Endothelial cell of umbilical vein (primary cell): ENCODE data around the gene MAT2A. TPM values are rescaled to one million over a fixed set of nuclear protein-coding genes. Genes with fewer than 3 reads are reported as not detected.

Experiments used
- BruUV-seq: library from RNA; stranded (reverse); fragments of 400-500 nt; replicated peaks from 2 replicates; lab custom pipeline; 2021; lab: Mats Ljungman, UMichigan
- CTCF ChIA-PET: fragments of 300-600, 350-600 bp; sonication (Branson Sonifier 250); formaldehyde crosslinking; loops from one replicate; lab custom pipeline; 2021; ENCODE audit warnings: antibody characterized with exemption, inconsistent platforms; lab: Charles Lee
- POLR2A ChIA-PET: fragments of 300-600, 350-600 bp; sonication (Branson Sonifier 250); formaldehyde crosslinking; loops from one replicate; lab custom pipeline; 2021; ENCODE audit warnings: antibody characterized with exemption, inconsistent platforms; lab: Charles Lee
- DNase-seq: peaks from one replicate; pipeline ENCODE4 v3.0.0-alpha.2; 2011; ENCODE audit warnings: low read depth, low spot score
- FAIRE-seq: peaks from 2 replicates; lab custom pipeline; 2011; peaks lifted over from hg19 to GRCh38; lab: Jason Lieb, UNC
- H2AFZ ChIP-seq: 2 replicates; pipeline ENCODE4 v1.6.0; 2012; ENCODE audit warnings: low read depth, low read length, control low read depth, inconsistent platforms
- H3K27ac ChIP-seq: 2 replicates; pipeline ENCODE4 v1.5.1; 2011; ENCODE audit warnings: low read depth, mild to moderate bottlenecking, control low read depth, low read length, moderate library complexity; ENCODE audit not compliant: insufficient read depth
- H3K27me3 ChIP-seq, 2 experiments: 2 replicates each; pipeline versions ENCODE4 v1.6.0 to v1.6.1; 2011; ENCODE audit warnings: low read length in 2 of 2, mixed read lengths in 1 of 2; ENCODE audit not compliant: control insufficient read depth in 2 of 2, insufficient read depth in 2 of 2
- H3K36me3 ChIP-seq, 2 experiments: 2 replicates in 1 of 2; 3 replicates in 1 of 2; pipeline ENCODE4 v1.5.1; 2011; ENCODE audit warnings: low read length in 2 of 2, mild to moderate bottlenecking in 1 of 2, moderate library complexity in 1 of 2; ENCODE audit not compliant: control insufficient read depth in 2 of 2, insufficient read depth in 2 of 2; ENCODE audit errors: extremely low read depth in 1 of 2
- H3K4me1 ChIP-seq: 3 replicates; pipeline ENCODE4 v1.5.1; 2011; ENCODE audit warnings: mild to moderate bottlenecking, low read length; ENCODE audit not compliant: control insufficient read depth, insufficient read depth; ENCODE audit errors: extremely low read depth
- H3K4me2 ChIP-seq: 2 replicates; pipeline ENCODE4 v1.6.1; 2011; ENCODE audit warnings: low read length, control low read depth, mixed read lengths; ENCODE audit not compliant: insufficient read depth
- H3K4me3 ChIP-seq, 3 experiments: fragments of 200-600 bp in 1 of 3; sonication (generic), shearing (Covaris generic) in 1 of 3; replicated peaks in 1 of 3; 2 replicates each; pipeline ENCODE4 v1.5.1; 2011 to 2016; ENCODE audit warnings: control low read depth in 3 of 3, low read length in 3 of 3, mild to moderate bottlenecking in 2 of 3, inconsistent platforms in 1 of 3, low read depth in 1 of 3, moderate library complexity in 1 of 3; ENCODE audit not compliant: insufficient read depth in 1 of 3
- H3K79me2 ChIP-seq: 2 replicates; pipeline ENCODE4 v1.6.0; 2012; ENCODE audit warnings: low read length, inconsistent platforms; ENCODE audit not compliant: control insufficient read depth, insufficient read depth
- H3K9ac ChIP-seq: replicated peaks from 2 replicates; pipeline ENCODE3; 2011; ENCODE audit warnings: low read length, control low read depth; ENCODE audit not compliant: insufficient read depth; ENCODE audit errors: extremely low read depth
- H3K9me1 ChIP-seq: replicated peaks from 3 replicates; pipeline ENCODE4 v1.6.0; 2011; ENCODE audit warnings: mild to moderate bottlenecking, low read length; ENCODE audit not compliant: control insufficient read depth, insufficient read depth; ENCODE audit errors: extremely low read depth
- H3K9me3 ChIP-seq: replicated peaks from 2 replicates; pipeline ENCODE4 v1.5.1; 2012; ENCODE audit warnings: low read length, inconsistent platforms; ENCODE audit not compliant: control insufficient read depth, insufficient read depth
- H4K20me1 ChIP-seq: replicated peaks from 2 replicates; pipeline ENCODE3; 2011; ENCODE audit warnings: mild to moderate bottlenecking, low read length; ENCODE audit not compliant: control insufficient read depth, insufficient read depth; ENCODE audit errors: extremely low read depth
- EZH2 ChIP-seq: IDR thresholded peaks from 2 replicates; pipeline ENCODE4 v1.6.1; 2012; ENCODE audit warnings: borderline replicate concordance, low read depth, mild to moderate bottlenecking, moderate library complexity, low read length, inconsistent platforms; ENCODE audit not compliant: severe bottlenecking
- FOS ChIP-seq: IDR thresholded peaks from 2 replicates; pipeline ENCODE4 v1.6.1; 2011; ENCODE audit warnings: mild to moderate bottlenecking, low read length, moderate library complexity, borderline replicate concordance; ENCODE audit not compliant: insufficient read depth
- GATA2 ChIP-seq: IDR thresholded peaks from 2 replicates; pipeline ENCODE4 v1.7.0; 2011; ENCODE audit warnings: low read depth, mild to moderate bottlenecking, moderate library complexity, mixed read lengths, low read length; ENCODE audit not compliant: insufficient read length, insufficient read depth
- JUN ChIP-seq: IDR thresholded peaks from 2 replicates; pipeline ENCODE4 v1.6.1; 2011; ENCODE audit warnings: borderline replicate concordance, low read depth; ENCODE audit not compliant: insufficient read length, insufficient read depth
- MYC ChIP-seq: IDR thresholded peaks from one replicate; pipeline ENCODE4 v1.6.1; 2011; ENCODE audit warnings: mild to moderate bottlenecking, low read depth, low read length
- POLR2A ChIP-seq: IDR thresholded peaks from 2 replicates; pipeline ENCODE4 v1.6.1; 2012; ENCODE audit warnings: low read depth, mild to moderate bottlenecking, control low read depth, low read length
- POLR2AphosphoS5 ChIP-seq: IDR thresholded peaks from 2 replicates; pipeline ENCODE4 v1.6.1; 2012; ENCODE audit warnings: low read depth, mild to moderate bottlenecking, control low read depth, low read length, moderate library complexity; ENCODE audit not compliant: insufficient read depth
- dilution Hi-C: fragments of 300-500 bp; cut with MboI; formaldehyde crosslinking; loops from one replicate; pipeline ENCODE4 v1.15.0; 2019; ENCODE audit warnings: low sequenced_read_pairs; ENCODE audit not compliant: extremely low pct_ligation_motif_present
- intact Hi-C: fragments of 100-400 bp; cut with micrococcal nuclease; formaldehyde crosslinking; loops from one replicate; pipeline ENCODE4 v1.10.0; 2022
- polyA plus RNA-seq, 4 experiments: library from polyadenylated mRNA; depleted of rRNA in 3 of 4; stranded (reverse) in 3 of 4; unstranded in 1 of 4; fragments of >200 nt; gene quantifications; 2 replicates each; pipeline versions ENCODE4 v1.2.1 to v1.2.3, GENCODE V29; 2011 to 2012; ENCODE audit warnings: missing spikeins in 1 of 4
- total RNA-seq: library from RNA; stranded (reverse); gene quantifications from 2 replicates; pipeline ENCODE4 v1.2.3, GENCODE V29; 2021
- TF ChIP-seq, protein P1 (sequence below): IDR thresholded peaks from 2 replicates; pipeline ENCODE4 v1.6.1; 2011; ENCODE audit not compliant: insufficient read depth, insufficient read length
- TF ChIP-seq, protein P2 (sequence below), 2 donors: IDR thresholded peaks; 1 replicate in 1 of 2; 2 replicates in 1 of 2; pipeline ENCODE4 v1.5.1; 2011; ENCODE audit warnings: low read length in 2 of 2, mild to moderate bottlenecking in 2 of 2, moderate library complexity in 2 of 2, control low read depth in 1 of 2, inconsistent platforms in 1 of 2, low read depth in 1 of 2; ENCODE audit not compliant: insufficient read depth in 1 of 2; ENCODE audit errors: extremely low read depth in 1 of 2

MAT2A gene
- total and polyA plus RNA-seq, 2 donors (not counting 3 experiments of a cell fraction or from before 2014, with no cell fraction given), result 172 to 257 TPM

DNA sequence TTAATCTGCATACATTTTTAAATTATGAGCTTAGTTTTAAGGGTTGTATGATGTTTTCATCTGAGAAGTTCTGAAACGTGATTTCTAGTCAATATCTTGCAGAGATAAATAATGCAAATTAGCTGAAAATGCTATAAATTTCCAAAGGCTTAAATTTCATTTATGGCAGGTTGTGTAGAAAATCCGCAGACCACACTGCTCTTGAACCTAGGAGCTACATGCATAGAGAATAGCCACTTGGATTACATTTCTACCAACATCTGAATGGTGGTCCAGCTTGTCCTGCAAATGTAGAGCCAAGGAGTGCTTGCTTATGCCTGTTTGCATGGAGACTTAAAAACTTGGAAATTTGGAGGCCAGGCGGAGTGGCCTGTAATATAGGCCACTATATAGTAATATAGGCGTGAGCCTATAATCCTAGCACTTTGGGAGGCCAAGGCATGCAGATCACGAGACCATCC, 6.8 kb downstream of the MAT2A start:
- Histone ChIP-seq H3K36me3 (peaks cover 27 to 40% of the 10 kb centered on the region in 2 experiments), H4K20me1 (peaks cover 2% of the 10 kb centered on the region), H3K9ac (no peak overlapping the region), H3K79me2 (peaks cover 25% of the 10 kb centered on the region), H3K4me1 (peaks cover 30% of the 10 kb centered on the region), H3K4me3 (no peak overlapping the region), H3K27ac (no peak overlapping the region), H2AFZ (no peak overlapping the region), H3K9me3 (no peaks in the 10 kb centered on the region), H3K9me1 (no peaks in the 10 kb centered on the region), H3K27me3 (no peaks in the 10 kb centered on the region), H3K4me2 (no peak overlapping the region)
- DNase-seq (no peak), FAIRE-seq (no peak)
- dilution Hi-C loops, result no loop called here
- TF ChIP-seq GATA2 (no peak), JUN (no peak), POLR2A (no peak), EZH2 (no peak), FOS (no peak), MYC (no peak), POLR2AphosphoS5 (no peak)
- TF ChIP-seq, protein P1, sequence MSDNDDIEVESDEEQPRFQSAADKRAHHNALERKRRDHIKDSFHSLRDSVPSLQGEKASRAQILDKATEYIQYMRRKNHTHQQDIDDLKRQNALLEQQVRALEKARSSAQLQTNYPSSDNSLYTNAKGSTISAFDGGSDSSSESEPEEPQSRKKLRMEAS, result no peak
- TF ChIP-seq, protein P2, sequence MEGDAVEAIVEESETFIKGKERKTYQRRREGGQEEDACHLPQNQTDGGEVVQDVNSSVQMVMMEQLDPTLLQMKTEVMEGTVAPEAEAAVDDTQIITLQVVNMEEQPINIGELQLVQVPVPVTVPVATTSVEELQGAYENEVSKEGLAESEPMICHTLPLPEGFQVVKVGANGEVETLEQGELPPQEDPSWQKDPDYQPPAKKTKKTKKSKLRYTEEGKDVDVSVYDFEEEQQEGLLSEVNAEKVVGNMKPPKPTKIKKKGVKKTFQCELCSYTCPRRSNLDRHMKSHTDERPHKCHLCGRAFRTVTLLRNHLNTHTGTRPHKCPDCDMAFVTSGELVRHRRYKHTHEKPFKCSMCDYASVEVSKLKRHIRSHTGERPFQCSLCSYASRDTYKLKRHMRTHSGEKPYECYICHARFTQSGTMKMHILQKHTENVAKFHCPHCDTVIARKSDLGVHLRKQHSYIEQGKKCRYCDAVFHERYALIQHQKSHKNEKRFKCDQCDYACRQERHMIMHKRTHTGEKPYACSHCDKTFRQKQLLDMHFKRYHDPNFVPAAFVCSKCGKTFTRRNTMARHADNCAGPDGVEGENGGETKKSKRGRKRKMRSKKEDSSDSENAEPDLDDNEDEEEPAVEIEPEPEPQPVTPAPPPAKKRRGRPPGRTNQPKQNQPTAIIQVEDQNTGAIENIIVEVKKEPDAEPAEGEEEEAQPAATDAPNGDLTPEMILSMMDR (IDR thresholded peaks at IDR 0.05; ENCODE audit: extremely low read depth in 1 of 2, insufficient read depth in 1 of 2, low read depth in 1 of 2, low read length in 2 of 2), result no peak
- ChIA-PET POLR2A (interaction anchor here (1.0 to 1.8 kb wide), 6 partner anchors 9 to 127 kb away, joined by 3 to 5 read pairs (median 4); partner anchors contain the start of gene SH2D6), CTCF (interaction anchor here (0.9 to 2.1 kb wide), 3 partner anchors 45 to 126 kb away, joined by 3 to 10 read pairs (median 3); no protein-coding TSS in a partner anchor)
- no TSS peak for BruUV-seq
- intact Hi-C loops, result no loop called here
